Lung (tissue), 12 donors: ENCODE data around the gene ARPP21. TPM values are rescaled to one million over a fixed set of nuclear protein-coding genes. Genes with fewer than 3 reads are reported as not detected.

Source experiments
- ATAC-seq: fragments of 200-7000 bp; cut with Tn5 transposase; one replicate; pipeline ENCODE4 v1.9.1; 2020; ENCODE audit warnings: moderate number of reproducible peaks; ENCODE audit not compliant: insufficient read depth, low FRiP score
- DNase-seq, 3 donors: peaks; one replicate each; pipeline ENCODE4 v3.0.0-alpha.2; 2013 to 2017
- H3K27ac ChIP-seq, 2 donors: one replicate each; pipeline ENCODE4 v1.5.1; 2013; ENCODE audit warnings: mild to moderate bottlenecking in 2 of 2, moderate library complexity in 2 of 2, control low read depth in 1 of 2, inconsistent platforms in 1 of 2, low read depth in 1 of 2, low read length in 1 of 2
- H3K27me3 ChIP-seq, 3 donors: one replicate each; pipeline ENCODE4 v1.5.1; 2013; ENCODE audit warnings: low read length in 2 of 3; ENCODE audit not compliant: control insufficient read depth in 3 of 3, insufficient read depth in 3 of 3
- H3K36me3 ChIP-seq, 4 donors: one replicate each; pipeline ENCODE4 v1.5.1; 2013; ENCODE audit warnings: low read length in 4 of 4, mild to moderate bottlenecking in 1 of 4, moderate library complexity in 1 of 4; ENCODE audit not compliant: control insufficient read depth in 4 of 4, insufficient read depth in 4 of 4
- H3K4me1 ChIP-seq, 5 donors: one replicate each; pipeline ENCODE4 v1.5.1; 2013; ENCODE audit warnings: low read length in 5 of 5, mild to moderate bottlenecking in 2 of 5, moderate library complexity in 1 of 5; ENCODE audit not compliant: control insufficient read depth in 5 of 5, insufficient read depth in 5 of 5
- H3K4me3 ChIP-seq: one replicate; pipeline ENCODE4 v1.5.1; 2013; ENCODE audit warnings: mild to moderate bottlenecking, control low read depth, moderate library complexity
- H3K9ac ChIP-seq, 2 donors: one replicate each; pipeline ENCODE4 v1.5.1; 2013; ENCODE audit warnings: low read length in 2 of 2, control low read depth in 1 of 2; ENCODE audit not compliant: insufficient read depth in 1 of 2
- H3K9me3 ChIP-seq, 4 donors: one replicate each; pipeline ENCODE4 v1.5.1; 2013; ENCODE audit warnings: low read length in 3 of 4, mild to moderate bottlenecking in 1 of 4, moderate library complexity in 1 of 4; ENCODE audit not compliant: control insufficient read depth in 4 of 4, insufficient read depth in 3 of 4
- WGBS, 2 donors: extraction: QIAGEN DNeasy Blood & Tissue Kit; methylation state at CpG; one replicate each; pipeline ENCODE4 v1.1.7; 2013; 5-methylcytosine and 5-hydroxymethylcytosine counted together
- polyA plus RNA-seq, 2 donors: library from polyadenylated mRNA; stranded (reverse); fragments of 200-250 nt; gene quantifications; one replicate each; pipeline ENCODE4 v1.2.1, GENCODE V29; 2013
- total RNA-seq, 2 donors: library from RNA; depleted of rRNA in 1 of 2; stranded (reverse); fragments of >200 nt in 1 of 2; gene quantifications; one replicate each; pipeline ENCODE4 v1.2.1, GENCODE V29; 2014 to 2021
- TF ChIP-seq, protein P1 (sequence below): IDR thresholded peaks from 2 replicates; pipeline ENCODE4 v1.5.1; 2012; ENCODE audit warnings: mild to moderate bottlenecking; ENCODE audit errors: control extremely low read depth, extremely low read depth
- donor health status: control.
- donor health status: control.
- donor health status: Bipolar disorder and iron deficiency.
- donor health status: healthy.
- donor health status: DM: yes; HTN: yes; CAD: no.

ARPP21 gene
- total and polyA plus RNA-seq, 4 donors, result 0.71 TPM; not detected in 3

DNA sequence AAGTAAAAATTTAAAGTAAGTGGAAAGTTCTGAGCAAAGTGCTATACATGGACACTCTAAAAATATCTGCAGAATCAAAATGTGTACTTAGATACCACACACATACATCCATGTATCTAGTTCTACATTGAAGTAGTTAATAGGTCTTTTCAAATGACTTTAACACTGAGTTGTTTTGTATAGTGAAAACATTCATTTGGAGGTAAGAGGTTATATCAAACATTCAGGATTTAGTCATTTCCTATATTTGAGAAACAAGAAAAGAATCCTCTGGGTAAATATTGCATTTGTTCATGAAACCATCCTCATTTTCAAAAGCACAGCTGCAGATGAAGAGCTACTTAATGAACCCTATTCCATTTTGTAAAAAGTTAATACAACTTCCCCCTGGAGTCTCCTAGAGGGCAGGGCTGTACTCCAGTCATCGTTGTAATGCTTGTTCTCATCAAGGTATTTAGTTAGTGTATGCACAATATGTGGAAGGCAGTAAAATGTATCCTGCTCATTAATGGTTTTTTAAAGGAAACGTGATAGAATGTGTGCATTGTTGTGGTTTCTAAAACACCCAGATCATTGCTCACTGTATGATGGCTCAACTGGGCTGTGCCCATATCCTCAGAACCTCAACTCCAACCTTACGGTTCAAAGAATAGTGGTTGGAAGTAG is 26.2 kb downstream of the ARPP21 start:
- H3K4me1 ChIP-seq, result peaks cover 0 to 13% (median 2%) of the 10 kb centered on the region in 5 donors
- H3K27me3 ChIP-seq, result peaks cover 0 to 22% (median 2%) of the 10 kb centered on the region in 3 donors
- DNase-seq (no peak), ATAC-seq (no peak)
- no peak overlapping the region for H3K4me3 ChIP-seq
- 40 to 58% methylated on average over 3 of the region's 3 CpGs for WGBS, 2 donors
- TF ChIP-seq, protein P1, sequence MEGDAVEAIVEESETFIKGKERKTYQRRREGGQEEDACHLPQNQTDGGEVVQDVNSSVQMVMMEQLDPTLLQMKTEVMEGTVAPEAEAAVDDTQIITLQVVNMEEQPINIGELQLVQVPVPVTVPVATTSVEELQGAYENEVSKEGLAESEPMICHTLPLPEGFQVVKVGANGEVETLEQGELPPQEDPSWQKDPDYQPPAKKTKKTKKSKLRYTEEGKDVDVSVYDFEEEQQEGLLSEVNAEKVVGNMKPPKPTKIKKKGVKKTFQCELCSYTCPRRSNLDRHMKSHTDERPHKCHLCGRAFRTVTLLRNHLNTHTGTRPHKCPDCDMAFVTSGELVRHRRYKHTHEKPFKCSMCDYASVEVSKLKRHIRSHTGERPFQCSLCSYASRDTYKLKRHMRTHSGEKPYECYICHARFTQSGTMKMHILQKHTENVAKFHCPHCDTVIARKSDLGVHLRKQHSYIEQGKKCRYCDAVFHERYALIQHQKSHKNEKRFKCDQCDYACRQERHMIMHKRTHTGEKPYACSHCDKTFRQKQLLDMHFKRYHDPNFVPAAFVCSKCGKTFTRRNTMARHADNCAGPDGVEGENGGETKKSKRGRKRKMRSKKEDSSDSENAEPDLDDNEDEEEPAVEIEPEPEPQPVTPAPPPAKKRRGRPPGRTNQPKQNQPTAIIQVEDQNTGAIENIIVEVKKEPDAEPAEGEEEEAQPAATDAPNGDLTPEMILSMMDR, result no peak
- no peak overlapping the region for H3K9ac ChIP-seq
- H3K36me3 ChIP-seq, result no peaks in the 10 kb centered on the region
- no peaks in the 10 kb centered on the region for H3K9me3 ChIP-seq
- H3K27ac ChIP-seq, result no peak overlapping the region

DNA sequence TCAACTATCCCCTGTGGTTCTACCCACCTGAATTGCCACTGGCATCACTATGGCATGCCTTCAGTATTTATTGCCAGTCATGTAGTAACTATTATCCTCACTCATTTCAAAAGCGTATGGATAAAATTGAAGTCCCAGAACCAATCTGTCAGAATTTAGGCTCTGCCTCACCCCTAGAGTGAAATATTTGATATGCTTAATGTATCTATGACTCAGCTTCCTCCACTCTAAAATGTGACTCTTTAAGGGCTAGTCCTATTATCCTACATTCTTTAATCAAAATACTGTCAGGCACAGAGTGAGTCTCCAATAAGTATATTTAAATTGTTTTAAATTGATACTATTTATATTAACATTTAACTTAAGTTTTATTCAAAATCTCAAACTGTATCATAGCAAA is 27.6 kb downstream of the ARPP21 start:
- no peak for DNase-seq
- WGBS, 2 donors, result 99 to 100% methylated on average over 1 of the region's 1 CpG
- no peak overlapping the region for H3K4me3 ChIP-seq
- no peaks in the 10 kb centered on the region for H3K9me3 ChIP-seq
- H3K27me3 ChIP-seq, result peaks cover 0 to 24% (median 2%) of the 10 kb centered on the region in 3 donors
- H3K9ac ChIP-seq, result no peak overlapping the region
- TF ChIP-seq, protein P1, result no peak
- no peak for ATAC-seq
- no peaks in the 10 kb centered on the region for H3K36me3 ChIP-seq
- no peak overlapping the region for H3K27ac ChIP-seq
- H3K4me1 ChIP-seq, result peaks cover 0 to 13% (median 2%) of the 10 kb centered on the region in 5 donors

DNA sequence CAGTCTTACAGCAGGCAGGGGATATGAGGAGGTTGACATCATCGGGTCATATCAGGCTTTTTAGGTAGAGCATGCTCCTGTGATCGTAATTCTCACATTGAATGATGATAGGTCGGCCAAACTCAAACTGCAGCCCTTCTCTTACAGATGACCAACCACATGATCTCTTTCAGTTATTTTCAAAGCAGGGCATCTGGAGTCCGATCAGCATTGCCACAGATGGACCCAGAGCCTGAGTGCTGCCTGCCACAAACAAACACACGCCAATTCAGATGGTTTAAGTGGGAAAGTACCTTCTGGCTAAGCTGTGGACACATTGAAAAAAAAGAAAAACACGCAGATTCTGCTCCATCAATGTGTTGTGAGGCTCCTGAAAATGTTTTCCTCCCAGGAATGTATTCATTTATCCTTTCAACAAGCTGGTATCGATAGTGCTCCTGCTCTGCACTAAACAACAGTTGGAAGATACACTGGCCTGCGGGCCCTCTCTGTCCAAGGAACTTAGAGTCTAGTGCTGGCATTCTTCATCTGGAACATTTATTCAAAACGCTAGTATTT is 31.2 kb downstream of the ARPP21 start:
- no peaks in the 10 kb centered on the region for H3K9me3 ChIP-seq
- no peaks in the 10 kb centered on the region for H3K36me3 ChIP-seq
- H3K9ac ChIP-seq, result no peak overlapping the region
- no peak overlapping the region for H3K27ac ChIP-seq
- peaks cover 0 to 11% (median 2%) of the 10 kb centered on the region in 3 donors for H3K27me3 ChIP-seq
- TF ChIP-seq, protein P1, result no peak
- ATAC-seq (no peak), DNase-seq (no peak)
- 86 to 88% methylated on average over 9 of the region's 9 CpGs for WGBS, 2 donors
- H3K4me1 ChIP-seq, result no peaks in the 10 kb centered on the region
- no peak overlapping the region for H3K4me3 ChIP-seq
